HEK293 (cell line): ENCODE results near the gene ADCK2.

ENCODE experiments used
- CTCF ChIP-seq: fragments of 450-650 bp; formaldehyde crosslinking; IDR thresholded peaks from 2 replicates; pipeline ENCODE4 v1.5.1; 2016; ENCODE audit warnings: missing biosample characterization, missing genetic modification characterization
- ZNF747 ChIP-seq: fragments of 450-650 bp; formaldehyde crosslinking; IDR thresholded peaks from 2 replicates; pipeline ENCODE4 v1.5.1; 2016; ENCODE audit warnings: missing biosample characterization, missing genetic modification characterization

DNA sequence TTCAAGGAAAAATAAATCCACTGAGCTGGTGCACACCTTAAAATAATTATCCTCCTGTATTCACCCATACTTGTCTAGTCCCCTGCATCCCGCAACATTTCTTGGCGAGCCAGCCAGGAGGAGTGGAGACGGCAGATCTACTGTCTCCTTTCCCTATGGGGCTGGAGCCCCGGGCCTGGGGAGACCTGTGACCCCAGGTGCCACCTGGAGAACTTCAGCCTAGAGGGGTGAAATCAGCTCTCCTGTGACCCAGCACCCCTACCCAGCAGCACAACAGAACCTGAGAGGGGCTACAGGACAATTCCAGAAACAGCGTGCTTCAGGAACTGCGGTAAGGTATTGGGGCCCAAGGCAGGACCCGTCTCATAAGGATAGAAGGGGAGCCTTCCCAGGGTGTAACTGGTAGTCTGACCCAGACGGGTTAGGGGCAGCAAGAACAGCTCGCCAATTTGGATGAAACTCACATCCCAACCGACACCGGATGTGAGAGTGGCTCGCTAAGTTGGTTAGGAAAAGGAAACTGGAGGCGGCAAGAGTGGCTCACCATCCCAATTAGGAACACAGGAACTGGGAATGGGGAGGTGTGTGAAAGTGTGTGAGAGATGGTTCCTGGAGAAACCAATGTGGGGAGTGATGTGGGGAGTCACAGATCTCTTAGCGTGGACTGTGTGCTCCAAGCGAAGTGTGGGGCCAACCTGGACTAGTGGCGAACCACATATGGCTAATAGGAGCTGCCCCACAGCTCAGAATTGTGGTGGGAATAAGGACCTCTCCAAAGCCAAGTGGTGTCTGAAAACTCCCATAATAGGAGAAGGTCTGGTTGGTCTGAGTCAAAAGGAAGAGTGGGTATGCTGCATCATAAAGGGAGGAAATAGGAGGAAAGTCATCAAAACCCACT, 17.0 kb upstream of the ADCK2 start:
- TF ChIP-seq ZNF747 (tag by site-specific recombination), result no peak
- TF ChIP-seq CTCF (tag by site-specific recombination), result no peak
